Measurements from ENCODE around the gene PLK1.
"Not testable (repeated sequence)": the region's sequence is repeated elsewhere in the genome, so short reads cannot be mapped to it uniquely, and the experiment has no call there.

The PLK1 gene

GRCh38 chr16:23710008-23710407 is 31.3 kb downstream of the PLK1 start:
- no peak for DNase-seq (ENCODE audit: low read depth in 2 of 2)

- DNase-seq (ENCODE audit: low read depth in 2 of 2), result no peak
Measured at GRCh38 chr16:23710504-23710903, 31.8 kb downstream of the PLK1 start.

- no peak for DNase-seq (ENCODE audit: low read depth in 2 of 2)
Measured at GRCh38 chr16:23711785-23712184, 33.1 kb downstream of the PLK1 start.

- DNase-seq (ENCODE audit: low read depth in 2 of 2), result no peak
Measured at GRCh38 chr16:23712976-23713375, 34.3 kb downstream of the PLK1 start, which contains the start of gene ERN2. Gene ERN2 (minus strand): TSS chr16:23713222. CDS start chr16:23713187, 35 bp downstream.

- DNase-seq (ENCODE audit: low read depth in 2 of 2), result no peak
Measured at GRCh38 chr16:23716484-23716883, 37.8 kb downstream of the PLK1 start.

GRCh38 chr16:23722613-23723240 is 44.0 kb downstream of the PLK1 start:
- not testable (repeated sequence) for DNase-seq (ENCODE audit: low read depth in 2 of 2)

- no peak for DNase-seq (ENCODE audit: low read depth in 2 of 2)
Measured at GRCh38 chr16:23724096-23724784, 45.6 kb downstream of the PLK1 start.

GRCh38 chr16:23724785-23725131 is 46.1 kb downstream of the PLK1 start:
- DNase-seq (ENCODE audit: low read depth in 2 of 2), result no peak

GRCh38 chr16:23726710-23727109 is 48.0 kb downstream of the PLK1 start:
- DNase-seq (ENCODE audit: low read depth in 2 of 2), result no peak

GRCh38 chr16:23728112-23728477 is 49.4 kb downstream of the PLK1 start:
- no peak for DNase-seq (ENCODE audit: low read depth in 2 of 2)

- DNase-seq (ENCODE audit: low read depth in 2 of 2), result no peak
Measured at GRCh38 chr16:23729503-23730424, 51.1 kb downstream of the PLK1 start.

GRCh38 chr16:23734176-23734893 is 55.6 kb downstream of the PLK1 start:
- no peak for DNase-seq (ENCODE audit: low read depth in 2 of 2)

- not testable (repeated sequence) for DNase-seq (ENCODE audit: low read depth in 2 of 2)
Measured at GRCh38 chr16:23737423-23738028, 58.8 kb downstream of the PLK1 start.

- DNase-seq (ENCODE audit: low read depth in 2 of 2), result no peak
Measured at GRCh38 chr16:23739516-23739915, 60.8 kb downstream of the PLK1 start.

Data from stimulated activated CD8-positive, alpha-beta memory T cell treated with anti-CD3 and anti-CD28 coated beads, Interleukin-2, amount 100 ng/mL, for 48 hours (primary cell).